ENCODE results near the gene BCL10.

GRCh38 chr1:85259118-85259911 lies 17.1 kb downstream of the BCL10 start, which contains the start of gene C1orf52:
- peak; percentile 88 to 93 for TF ChIP-seq POLR2AphosphoS5 (IDR thresholded peaks at IDR 0.05; ENCODE audit: insufficient read depth in 1 of 2, low read depth in 1 of 2)
- TF ChIP-seq POLR2A (IDR thresholded peaks at IDR 0.05) = peak in 1 of 2 donors; percentile 57
- peak; percentile 97 to 100 (median 98) for TF ChIP-seq CTCF (IDR thresholded peaks at IDR 0.05)
